ENCODE data around the gene ZNF407.
A peak's percentile ranks its signal among the peaks of the same experiment; 100 is the strongest.

ZNF407 gene

DNA sequence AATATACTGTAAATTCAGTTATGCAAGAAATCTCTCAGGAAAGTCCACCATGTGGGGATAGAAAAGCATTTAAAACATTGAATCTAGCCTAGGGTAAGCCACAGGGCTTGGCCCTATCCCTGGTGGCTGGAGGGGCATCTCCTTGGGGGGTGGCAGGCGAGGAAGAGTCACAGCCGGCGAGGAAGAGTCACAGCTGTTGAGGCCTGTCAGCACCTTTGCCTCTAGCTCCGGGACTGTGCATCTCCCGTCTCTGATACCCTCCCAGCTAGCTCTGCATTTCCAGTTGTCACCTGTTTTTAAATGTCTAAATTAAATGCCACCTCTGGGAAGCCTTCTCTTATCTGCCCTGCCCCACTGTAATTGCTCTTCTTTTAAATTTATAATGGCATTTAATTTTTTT lies 276.7 kb downstream of the ZNF407 start:
- no peak for DNase-seq (ENCODE audit: low read depth in 3 of 3)

GRCh38 chr18:74876630-74877243 lies 279.1 kb downstream of the ZNF407 start:
- no peak for DNase-seq (ENCODE audit: low read depth in 3 of 3)

GRCh38 chr18:74878267-74878666 lies 280.6 kb downstream of the ZNF407 start:
- no peak for DNase-seq (ENCODE audit: low read depth in 3 of 3)

DNA sequence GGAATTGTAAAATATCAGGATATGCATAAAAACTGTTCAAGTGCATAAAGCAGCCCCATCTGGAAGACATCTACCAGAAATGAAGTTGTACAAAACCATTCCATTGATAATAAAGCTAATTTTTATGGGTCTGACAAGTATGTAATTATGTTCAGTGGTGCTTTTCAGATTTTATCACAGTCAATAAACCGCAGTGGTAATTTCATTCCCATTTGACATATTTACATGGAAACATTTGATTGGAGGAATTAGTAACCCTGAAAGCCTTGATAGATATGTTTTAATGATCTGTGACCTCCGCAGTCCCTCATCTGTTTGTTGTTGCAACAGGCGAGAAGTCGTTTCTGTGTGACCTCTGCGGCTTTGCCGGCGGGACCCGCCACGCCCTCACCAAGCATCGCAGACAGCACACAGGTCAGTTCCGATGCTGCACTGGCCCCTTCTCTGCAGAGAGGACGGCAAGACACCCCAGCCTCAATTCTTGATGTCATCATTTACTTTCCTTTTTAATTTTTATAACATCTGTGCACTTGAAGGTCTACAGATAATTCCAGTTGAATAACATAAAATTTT lies 283.1 kb downstream of the ZNF407 start:
- DNase-seq (ENCODE audit: low read depth in 3 of 3) = no peak

DNA sequence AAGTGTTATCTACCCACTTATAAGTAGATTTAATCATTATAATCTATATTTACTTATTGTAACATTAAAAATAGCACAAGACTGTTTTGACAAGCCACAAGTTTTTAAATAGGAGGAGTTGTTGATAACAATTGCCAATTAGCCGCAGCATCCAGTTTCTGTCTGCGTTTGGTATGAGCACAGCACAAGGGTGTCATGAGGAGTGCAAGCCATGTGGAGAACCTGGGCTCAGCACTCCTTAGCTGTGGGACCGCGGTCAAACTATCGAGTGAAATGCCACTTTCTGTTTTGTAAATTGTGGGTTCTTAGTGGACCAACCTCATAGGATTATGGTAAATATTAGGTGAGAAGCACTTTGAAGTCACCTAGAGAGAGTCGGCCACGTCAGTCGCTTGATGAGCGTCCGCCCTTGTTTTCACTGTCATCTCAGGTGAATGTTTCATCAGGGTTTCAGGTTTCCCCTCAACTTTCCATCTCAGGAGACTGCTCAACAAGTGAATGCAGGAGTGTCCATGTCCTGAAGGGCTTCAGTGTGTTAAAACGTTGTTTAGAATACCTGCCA lies 294.5 kb downstream of the ZNF407 start:
- no peak for DNase-seq (ENCODE audit: low read depth in 3 of 3)

- no peak for DNase-seq (ENCODE audit: low read depth in 3 of 3)
Measured at GRCh38 chr18:74895686-74896085, 298.0 kb downstream of the ZNF407 start.

GRCh38 chr18:74896390-74896991 lies 298.8 kb downstream of the ZNF407 start:
- DNase-seq (ENCODE audit: low read depth in 3 of 3) = peak in 2 of 3 experiments; percentile 4 to 15

DNA sequence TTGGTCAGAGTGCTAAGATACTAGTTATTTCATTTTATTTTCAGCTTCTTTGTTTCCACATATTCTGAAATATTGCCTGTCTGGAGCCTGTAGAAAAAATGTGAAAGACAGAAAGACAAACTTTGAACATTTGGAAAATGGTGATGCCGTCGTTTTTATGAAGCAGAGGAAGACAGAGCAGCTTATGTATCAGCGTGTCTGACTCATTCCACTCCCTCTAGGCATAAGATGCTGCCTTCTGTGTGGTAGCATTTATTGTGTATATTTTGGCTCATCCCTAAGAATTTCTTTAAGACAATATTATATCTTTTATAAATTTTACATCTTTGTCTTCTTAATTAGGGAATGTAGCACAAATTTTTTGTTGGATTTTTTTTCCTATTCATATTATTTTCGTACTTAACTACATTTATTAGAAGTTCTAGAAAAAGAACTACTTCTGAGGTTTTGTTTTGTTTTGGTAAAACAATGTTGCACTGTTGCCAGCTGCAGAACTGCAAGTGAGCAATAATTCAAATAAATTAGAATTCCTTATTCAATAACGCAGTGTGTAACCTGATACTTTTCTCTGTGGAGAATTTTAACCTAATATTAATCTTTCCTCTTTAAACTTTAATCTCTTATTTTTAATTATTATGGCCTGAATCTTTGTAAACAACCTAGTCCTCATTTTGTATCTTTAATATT lies 300.4 kb downstream of the ZNF407 start:
- no peak for DNase-seq (ENCODE audit: low read depth in 3 of 3)

DNA sequence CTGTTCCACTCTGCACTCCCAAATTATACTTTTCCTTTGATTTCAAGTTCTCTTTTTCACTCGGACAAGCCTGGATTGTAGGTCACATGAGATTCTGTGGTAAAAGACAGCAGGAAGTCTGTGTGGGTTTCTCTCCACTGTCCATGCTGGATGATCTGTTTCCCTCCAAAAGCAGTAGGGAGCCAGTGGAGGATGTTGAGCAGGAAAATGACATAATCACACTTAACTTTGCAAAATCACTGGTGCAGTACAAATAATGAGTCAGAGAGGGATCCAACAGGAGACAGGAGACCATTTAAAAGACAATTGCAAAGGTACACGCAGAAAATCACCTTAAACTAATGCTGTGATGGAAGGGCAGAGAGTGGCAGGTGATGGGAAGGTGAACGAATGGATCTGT lies 301.3 kb downstream of the ZNF407 start:
- DNase-seq (ENCODE audit: low read depth in 3 of 3) = no peak

DNA sequence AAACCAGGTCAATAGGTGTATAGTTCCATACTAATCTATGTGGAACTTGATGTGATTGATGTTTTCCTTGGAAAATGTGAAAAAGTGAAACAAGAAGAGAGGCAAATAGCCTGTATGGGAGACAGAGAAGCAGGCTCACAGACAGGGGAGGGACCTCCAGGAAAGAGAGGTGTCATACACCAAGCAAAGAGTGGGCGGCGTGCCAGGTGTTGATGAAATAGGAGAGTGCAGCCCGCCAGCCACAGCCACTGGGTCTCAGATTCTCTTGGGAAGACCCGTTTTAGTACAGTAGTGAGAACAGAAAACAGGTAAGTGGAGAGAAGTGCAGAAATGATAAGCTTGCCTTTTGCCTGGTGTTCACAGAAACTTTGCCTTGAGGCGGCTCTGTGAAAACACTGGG lies 301.9 kb downstream of the ZNF407 start:
- DNase-seq (ENCODE audit: low read depth in 3 of 3) = no peak

GRCh38 chr18:74901362-74902146 lies 303.9 kb downstream of the ZNF407 start:
- no peak for DNase-seq (ENCODE audit: low read depth in 3 of 3)

DNA sequence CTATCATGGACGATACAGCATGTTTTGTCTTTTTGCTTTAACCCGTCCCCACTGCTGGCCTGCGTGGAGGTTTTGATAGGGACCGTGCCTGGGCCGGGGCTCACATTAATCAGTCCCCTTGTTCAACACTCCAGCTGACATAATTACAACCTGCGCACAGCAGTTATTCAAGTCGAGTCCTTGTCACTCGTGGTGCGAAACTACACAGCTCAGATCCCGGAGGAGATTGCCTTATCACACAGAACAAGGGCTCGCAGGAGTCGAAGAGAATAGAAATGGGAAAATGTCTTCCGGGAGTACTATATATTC lies 304.4 kb downstream of the ZNF407 start:
- DNase-seq (ENCODE audit: low read depth in 3 of 3) = no peak

GRCh38 chr18:74905247-74905646 lies 307.6 kb downstream of the ZNF407 start:
- no peak for DNase-seq (ENCODE audit: low read depth in 3 of 3)

DNA sequence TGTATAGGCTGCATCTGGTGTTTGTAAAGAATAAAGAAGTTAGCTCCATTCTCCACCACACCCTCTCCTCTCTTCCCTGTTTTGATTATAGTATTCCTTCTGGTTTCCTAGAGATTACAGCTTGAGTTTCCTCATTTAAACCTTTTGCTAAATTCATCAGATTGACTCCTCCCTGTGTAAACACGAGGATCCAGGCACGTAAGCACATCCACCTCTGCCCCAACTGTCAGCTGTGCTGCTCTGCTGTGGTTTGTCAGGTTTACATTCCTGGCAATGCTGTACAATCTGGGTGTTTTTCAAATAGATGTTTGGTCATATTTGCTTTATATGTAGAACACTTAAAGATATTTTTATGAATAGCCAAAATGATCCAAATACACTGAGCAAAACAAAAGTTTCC lies 308.5 kb downstream of the ZNF407 start:
- DNase-seq (ENCODE audit: low read depth in 3 of 3) = no peak

GRCh38 chr18:74914052-74914591 lies 316.5 kb downstream of the ZNF407 start:
- no peak for DNase-seq (ENCODE audit: low read depth in 3 of 3)

- no peak for DNase-seq (ENCODE audit: low read depth in 3 of 3)
Measured at GRCh38 chr18:74914648-74915047, 317.0 kb downstream of the ZNF407 start.

DNA sequence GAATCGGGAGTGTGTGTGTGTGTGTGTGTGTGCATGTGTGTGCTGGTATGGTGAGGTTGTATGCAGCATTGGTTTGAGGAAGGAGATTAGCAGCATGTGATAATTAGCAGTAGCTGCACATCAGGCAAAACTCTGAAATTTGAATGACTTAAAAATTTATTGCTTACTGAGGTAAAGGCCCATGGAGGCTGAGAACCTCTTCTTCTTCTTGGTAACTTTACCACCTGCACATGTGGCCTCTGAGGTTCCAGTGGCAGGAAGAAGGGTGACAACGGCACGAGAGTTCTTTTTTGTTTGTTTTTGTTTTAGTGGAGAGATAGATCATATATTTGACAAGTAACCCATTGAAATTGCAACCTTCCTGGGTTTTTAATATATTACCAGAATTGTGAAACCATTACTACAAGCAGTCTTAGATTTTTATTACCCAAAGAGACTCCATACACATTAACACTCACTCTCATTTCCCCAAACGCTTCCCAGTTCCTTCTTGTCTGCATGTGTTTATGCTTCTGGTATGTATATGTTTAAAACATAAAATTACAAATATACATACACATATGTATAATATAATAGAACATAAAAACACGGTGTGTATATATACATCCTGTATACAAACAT lies 319.2 kb downstream of the ZNF407 start:
- DNase-seq (ENCODE audit: low read depth in 3 of 3) = no peak

- DNase-seq (ENCODE audit: low read depth in 3 of 3) = no peak
Measured at GRCh38 chr18:74918276-74918790, 320.7 kb downstream of the ZNF407 start.

- DNase-seq (ENCODE audit: low read depth in 3 of 3) = no peak
Measured at GRCh38 chr18:74921057-74921820, 323.6 kb downstream of the ZNF407 start.

DNA sequence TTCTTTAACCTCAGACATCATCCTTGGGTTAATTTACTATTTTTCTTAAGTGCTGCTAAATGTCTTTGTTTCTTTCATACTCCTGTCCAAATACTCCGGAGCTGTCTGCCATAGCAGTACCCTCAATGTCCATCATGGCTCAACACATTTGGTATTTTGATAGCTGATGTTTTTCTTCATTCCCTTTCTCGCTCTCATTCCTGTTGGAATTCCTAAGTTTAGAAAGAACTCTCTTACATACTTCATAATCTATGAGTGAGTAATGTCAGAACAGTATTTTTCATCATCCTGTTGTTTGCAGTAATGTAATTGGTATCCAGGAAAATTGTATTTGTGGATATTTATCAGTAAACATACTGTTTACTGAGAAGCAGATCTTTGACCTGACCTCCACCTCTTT lies 328.4 kb downstream of the ZNF407 start:
- no peak for DNase-seq (ENCODE audit: low read depth in 3 of 3)
